T-helper 1 cell (primary cell): ENCODE results near the gene LRP2BP.
"Not testable (repeated sequence)": the region's sequence is repeated elsewhere in the genome, so short reads cannot be mapped to it uniquely, and the experiment has no call there.

Experiments
- DNase-seq, 5 donors: peaks; one replicate each; pipeline ENCODE4 v3.0.0-alpha.2; 2012 to 2020

LRP2BP gene

GRCh38 chr4:185395956-185396723, 416 bp upstream of the LRP2BP start:
- DNase-seq: peak; percentile 90 to 97 (median 93)

- DNase-seq: peak in 1 of 5 donors; percentile 53
Observed at GRCh38 chr4:185394568-185395237, 1.0 kb downstream of the LRP2BP start.

- no peak for DNase-seq
Observed at GRCh38 chr4:185392156-185392555, 3.6 kb downstream of the LRP2BP start.

- no peak for DNase-seq
Observed at GRCh38 chr4:185390941-185391340, 4.8 kb downstream of the LRP2BP start.

GRCh38 chr4:185387957-185388356, 7.8 kb downstream of the LRP2BP start:
- no peak for DNase-seq

- DNase-seq: no peak
Observed at GRCh38 chr4:185384930-185385331, 10.8 kb downstream of the LRP2BP start.

GRCh38 chr4:185384061-185384460, 11.7 kb downstream of the LRP2BP start:
- DNase-seq: no peak

- no peak for DNase-seq
Observed at GRCh38 chr4:185383451-185383850, 12.3 kb downstream of the LRP2BP start.

- no peak for DNase-seq
Observed at GRCh38 chr4:185382754-185383153, 13.0 kb downstream of the LRP2BP start.

- DNase-seq: no peak
Observed at GRCh38 chr4:185381288-185382196, 14.2 kb downstream of the LRP2BP start.

GRCh38 chr4:185380320-185380719, 15.4 kb downstream of the LRP2BP start:
- no peak for DNase-seq

GRCh38 chr4:185379326-185380295, 16.1 kb downstream of the LRP2BP start:
- no peak for DNase-seq

- no peak for DNase-seq
Observed at GRCh38 chr4:185378264-185378663, 17.5 kb downstream of the LRP2BP start.

- DNase-seq: no peak
Observed at GRCh38 chr4:185374573-185374972, 21.2 kb downstream of the LRP2BP start.

- no peak for DNase-seq
Observed at GRCh38 chr4:185374027-185374426, 21.7 kb downstream of the LRP2BP start.

- DNase-seq: no peak
Observed at GRCh38 chr4:185371702-185372101, 24.0 kb downstream of the LRP2BP start.

GRCh38 chr4:185370268-185370949, 25.3 kb downstream of the LRP2BP start:
- no peak for DNase-seq

- no peak for DNase-seq
Observed at GRCh38 chr4:185369731-185370130, 26.0 kb downstream of the LRP2BP start.

- DNase-seq: no peak
Observed at GRCh38 chr4:185364886-185365285, 30.8 kb downstream of the LRP2BP start.

GRCh38 chr4:185363251-185363650, 32.5 kb downstream of the LRP2BP start:
- DNase-seq: no peak

GRCh38 chr4:185362570-185362969, 33.2 kb downstream of the LRP2BP start:
- not testable (repeated sequence) for DNase-seq
